A549 treated with AZD9567 at 1 μM for 4 hours (cell line): ENCODE measurements around the gene OR5M11. TPM values are rescaled to one million over a fixed set of nuclear protein-coding genes. Genes with fewer than 3 reads are reported as not detected.

ENCODE experiments used
- total RNA-seq: library from RNA; stranded (reverse); fragments of 200-300 nt; extraction: Qiagen RNA extraction; gene quantifications from 5 replicates; pipeline ENCODE4 v1.2.3, GENCODE V29; 2022; ENCODE audit not compliant: insufficient read depth

OR5M11 gene
- total RNA-seq, result not detected in 5 replicates

GRCh38 chr11:56543157-56543556, at the start of gene OR5M11:
Gene OR5M11 (minus strand): TSS chr11:56543257. CDS start chr11:56543257, 0 bp downstream.

GRCh38 chr11:56577621-56578020, 34.6 kb upstream of the OR5M11 start, which contains the start of gene OR5M10:
Gene OR5M10 (minus strand): TSS chr11:56577721. CDS start chr11:56577721, 0 bp downstream.

Other genes starting within 250 kb of the OR5M11 start
- gene OR8K3, start 228.1 kb downstream of the OR5M11 start, total RNA-seq, result not detected in 5 replicates
- not detected in 5 replicates for gene OR8K1, start 197.2 kb downstream of the OR5M11 start, total RNA-seq
- gene OR8J1, start 189.0 kb downstream of the OR5M11 start, total RNA-seq, result not detected in 5 replicates
- not detected in 5 replicates for gene OR8U1, start 167.6 kb downstream of the OR5M11 start, total RNA-seq
- gene OR5AL1, start 130.6 kb downstream of the OR5M11 start, total RNA-seq, result not detected in 5 replicates
- gene OR5M3, start 69.9 kb downstream of the OR5M11 start, total RNA-seq, result not detected in 5 replicates
- gene OR5M8, start 51.9 kb downstream of the OR5M11 start, total RNA-seq, result not detected in 5 replicates
- gene OR5M10, start 34.5 kb upstream of the OR5M11 start, total RNA-seq, result not detected in 5 replicates
- not detected in 5 replicates for gene OR5M1, start 71.6 kb upstream of the OR5M11 start, total RNA-seq
- not detected in 5 replicates for gene OR5AP2, start 99.2 kb upstream of the OR5M11 start, total RNA-seq
- gene OR5AR1, start 120.4 kb upstream of the OR5M11 start, total RNA-seq, result not detected in 5 replicates
- gene OR9G1, start 155.8 kb upstream of the OR5M11 start, total RNA-seq, result not detected in 5 replicates
- not detected in 5 replicates for gene OR9G4, start 205.4 kb upstream of the OR5M11 start, total RNA-seq